Stimulated activated CD4-positive, alpha-beta T cell treated with anti-CD3 and anti-CD28 coated beads, Interleukin-2, amount 100 ng/mL, for 24 hours (primary cell): ENCODE data around the gene DNAH14.
"Not testable (repeated sequence)": the region's sequence is repeated elsewhere in the genome, so short reads cannot be mapped to it uniquely, and the experiment has no call there.

ENCODE experiments used
- DNase-seq, 2 donors: peaks; one replicate each; pipeline ENCODE4 v3.0.0-alpha.2; 2020

The DNAH14 gene

GRCh38 chr1:225260319-225260718 is 330.8 kb downstream of the DNAH14 start:
- no peak for DNase-seq

GRCh38 chr1:225277445-225277844 is 348.0 kb downstream of the DNAH14 start:
- no peak for DNase-seq

GRCh38 chr1:225280563-225280962 is 351.1 kb downstream of the DNAH14 start:
- no peak for DNase-seq

- no peak for DNase-seq
These were observed 360.8 kb downstream of the DNAH14 start for GRCh38 chr1:225290244-225290643.

- DNase-seq = no peak
These were observed 370.1 kb downstream of the DNAH14 start for GRCh38 chr1:225299624-225300023.

GRCh38 chr1:225300381-225300780 is 370.9 kb downstream of the DNAH14 start:
- DNase-seq = no peak

GRCh38 chr1:225304996-225305395 is 375.5 kb downstream of the DNAH14 start:
- no peak for DNase-seq

- not testable (repeated sequence) for DNase-seq
These were observed 381.1 kb downstream of the DNAH14 start for GRCh38 chr1:225310544-225310943.

- no peak for DNase-seq
These were observed 389.5 kb downstream of the DNAH14 start for GRCh38 chr1:225318706-225319575.

GRCh38 chr1:225319871-225320270 is 390.4 kb downstream of the DNAH14 start:
- no peak for DNase-seq

- no peak for DNase-seq
These were observed 392.3 kb downstream of the DNAH14 start for GRCh38 chr1:225321784-225322183.

GRCh38 chr1:225329041-225329440 is 399.6 kb downstream of the DNAH14 start:
- DNase-seq = no peak

- not testable (repeated sequence) for DNase-seq
These were observed 400.5 kb downstream of the DNAH14 start for GRCh38 chr1:225329996-225330395.

GRCh38 chr1:225332686-225333085 is 403.2 kb downstream of the DNAH14 start:
- no peak for DNase-seq

GRCh38 chr1:225335098-225335778 is 405.8 kb downstream of the DNAH14 start:
- DNase-seq = not testable (repeated sequence)

GRCh38 chr1:225338545-225338944 is 409.1 kb downstream of the DNAH14 start:
- DNase-seq = no peak

GRCh38 chr1:225341642-225342041 is 412.2 kb downstream of the DNAH14 start:
- no peak for DNase-seq

GRCh38 chr1:225342695-225343094 is 413.2 kb downstream of the DNAH14 start:
- DNase-seq = no peak

GRCh38 chr1:225343618-225344017 is 414.1 kb downstream of the DNAH14 start:
- no peak for DNase-seq

- DNase-seq = no peak
These were observed 417.7 kb downstream of the DNAH14 start for GRCh38 chr1:225347123-225347683.

- DNase-seq = no peak
These were observed 418.9 kb downstream of the DNAH14 start for GRCh38 chr1:225348400-225348799.

- DNase-seq = no peak
These were observed 420.4 kb downstream of the DNAH14 start for GRCh38 chr1:225349826-225350225.

- DNase-seq = no peak
These were observed 421.4 kb downstream of the DNAH14 start for GRCh38 chr1:225350872-225351271.

GRCh38 chr1:225354906-225355305 is 425.4 kb downstream of the DNAH14 start:
- no peak for DNase-seq
